PC-9 (cell line): ENCODE results near the gene MYO1F.

Source experiments
- EZH2 ChIP-seq: fragments of 200-600 bp; sonication (generic); IDR thresholded peaks from 2 replicates; pipeline ENCODE4 v1.8.0; 2017; ENCODE audit warnings: antibody characterized with exemption, low read depth
- TF ChIP-seq, protein P1 (sequence below): fragments of 200-600 bp; sonication (generic); conservative IDR thresholded peaks from 2 replicates; pipeline ENCODE4 v1.6.1; 2017; ENCODE audit warnings: mixed run types, antibody characterized with exemption, mild to moderate bottlenecking, moderate library complexity

DNA sequence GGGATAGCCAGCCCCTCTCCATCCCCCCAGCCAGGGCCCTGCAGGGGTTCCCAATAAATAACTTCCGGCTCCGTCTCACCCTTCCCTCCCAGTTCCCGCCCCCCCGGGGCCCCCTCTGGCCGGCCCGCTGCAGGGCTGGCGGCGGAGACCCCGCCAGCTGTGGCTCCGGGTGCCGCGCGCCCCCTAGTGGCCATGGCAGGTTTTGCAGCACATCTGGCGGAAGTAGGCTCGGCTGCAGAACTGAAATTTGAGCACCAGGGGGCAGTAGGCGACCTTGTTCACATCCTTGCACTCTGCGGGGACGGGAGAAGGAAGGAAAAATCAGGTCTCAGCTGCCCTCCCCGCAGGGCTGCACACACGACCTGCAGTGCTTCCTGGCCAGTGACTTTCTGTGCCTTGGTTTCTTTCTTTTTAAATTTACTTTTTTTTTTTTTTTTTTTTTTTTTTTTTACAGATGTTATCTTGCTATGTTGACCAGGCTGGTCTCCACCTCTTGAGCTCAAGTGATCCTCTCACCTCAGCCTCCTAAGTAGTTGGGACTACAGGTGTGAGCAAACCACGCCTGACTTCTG is 3.6 kb upstream of the MYO1F start:
- TF ChIP-seq, protein P1, sequence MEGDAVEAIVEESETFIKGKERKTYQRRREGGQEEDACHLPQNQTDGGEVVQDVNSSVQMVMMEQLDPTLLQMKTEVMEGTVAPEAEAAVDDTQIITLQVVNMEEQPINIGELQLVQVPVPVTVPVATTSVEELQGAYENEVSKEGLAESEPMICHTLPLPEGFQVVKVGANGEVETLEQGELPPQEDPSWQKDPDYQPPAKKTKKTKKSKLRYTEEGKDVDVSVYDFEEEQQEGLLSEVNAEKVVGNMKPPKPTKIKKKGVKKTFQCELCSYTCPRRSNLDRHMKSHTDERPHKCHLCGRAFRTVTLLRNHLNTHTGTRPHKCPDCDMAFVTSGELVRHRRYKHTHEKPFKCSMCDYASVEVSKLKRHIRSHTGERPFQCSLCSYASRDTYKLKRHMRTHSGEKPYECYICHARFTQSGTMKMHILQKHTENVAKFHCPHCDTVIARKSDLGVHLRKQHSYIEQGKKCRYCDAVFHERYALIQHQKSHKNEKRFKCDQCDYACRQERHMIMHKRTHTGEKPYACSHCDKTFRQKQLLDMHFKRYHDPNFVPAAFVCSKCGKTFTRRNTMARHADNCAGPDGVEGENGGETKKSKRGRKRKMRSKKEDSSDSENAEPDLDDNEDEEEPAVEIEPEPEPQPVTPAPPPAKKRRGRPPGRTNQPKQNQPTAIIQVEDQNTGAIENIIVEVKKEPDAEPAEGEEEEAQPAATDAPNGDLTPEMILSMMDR, result peak; percentile 100
- no peak for TF ChIP-seq EZH2
